DMS153 treated with DMSO at 0.1 percent for 48 hours (cell line): ENCODE data around the gene FGF1.
"Not testable (repeated sequence)": the region's sequence is repeated elsewhere in the genome, so short reads cannot be mapped to it uniquely, and the experiment has no call there.

Source experiments
- DNase-seq: peaks from one replicate; lab custom pipeline; 2025; ENCODE audit not compliant: unreplicated experiment; lab: John Stamatoyannopoulos, UW

FGF1 gene

DNA sequence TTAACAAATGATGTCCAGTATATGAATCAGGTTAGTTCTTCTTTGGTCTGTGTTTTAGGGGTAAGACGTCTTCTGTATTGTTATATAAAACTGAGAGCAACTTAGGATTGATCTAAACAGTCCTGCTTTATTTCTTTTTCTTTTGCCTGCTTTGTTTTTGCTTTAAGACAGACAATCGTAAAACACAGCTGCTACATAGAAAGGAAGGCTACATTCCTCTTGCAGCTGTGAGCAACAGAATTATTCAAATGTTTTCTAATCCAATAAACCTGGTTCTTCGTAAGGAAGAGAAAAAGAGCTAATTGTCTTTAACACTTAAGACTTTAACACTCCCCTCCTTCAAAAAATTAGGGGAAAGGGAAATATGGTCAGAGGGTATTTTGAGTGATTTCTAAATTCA, 14.6 kb downstream of the FGF1 start:
- no peak for DNase-seq

DNA sequence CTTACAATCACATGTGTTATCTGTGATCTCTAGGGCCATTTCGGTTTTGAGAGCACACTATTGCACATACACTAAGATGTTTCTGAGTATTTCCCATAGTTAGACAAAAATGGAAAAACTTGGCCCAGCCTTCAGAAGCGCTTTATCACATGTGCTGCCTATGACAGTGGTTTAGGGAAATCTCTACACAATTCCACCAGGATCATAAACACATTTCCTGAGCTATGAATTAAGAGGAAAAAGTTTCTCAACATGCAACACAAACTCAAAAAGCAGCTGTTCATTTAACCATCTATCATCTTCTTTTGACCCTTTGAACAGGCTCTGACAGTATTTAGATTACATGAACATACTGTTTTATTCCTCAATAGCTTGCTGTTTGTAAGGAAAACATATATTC, 15.1 kb downstream of the FGF1 start:
- no peak for DNase-seq

DNA sequence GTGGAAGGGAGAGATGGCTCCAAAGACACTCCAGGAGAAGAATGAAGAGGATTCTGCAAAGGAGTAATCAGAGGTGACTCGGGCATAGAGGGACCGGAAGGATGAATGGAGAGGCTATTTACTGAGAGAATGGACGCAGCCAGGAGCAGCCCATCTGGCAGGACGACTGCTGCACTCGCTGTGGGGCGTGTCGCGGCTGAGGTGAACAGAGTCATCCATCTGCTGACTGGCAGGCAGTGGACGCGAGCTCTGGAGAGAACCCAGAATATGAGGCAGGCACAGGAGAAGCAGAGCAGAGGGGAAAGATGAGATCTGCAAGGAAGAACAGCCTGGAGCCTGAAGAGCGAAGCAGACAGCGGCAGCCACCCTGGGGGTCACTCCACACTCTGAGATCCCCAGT, 16.4 kb downstream of the FGF1 start:
- no peak for DNase-seq

DNA sequence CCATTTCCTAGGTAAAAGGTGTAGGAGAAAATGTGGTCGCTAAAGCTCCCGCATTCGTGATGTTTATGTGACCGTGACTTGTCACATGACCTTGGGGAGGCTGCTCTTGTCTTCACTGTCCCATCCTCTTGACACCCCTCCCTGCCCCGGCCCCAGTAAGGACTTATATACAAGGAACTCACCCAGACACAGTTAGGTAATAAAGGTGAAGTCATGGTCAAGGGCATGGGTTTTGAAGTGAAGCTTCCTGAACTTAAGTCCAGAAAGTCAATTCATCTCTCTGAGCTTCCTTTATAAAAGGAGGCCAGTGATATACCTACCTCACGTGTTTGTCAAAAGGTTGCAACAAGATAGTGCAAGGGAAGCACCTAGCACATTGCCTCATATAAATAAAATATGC, 17.6 kb downstream of the FGF1 start:
- DNase-seq, result no peak

DNA sequence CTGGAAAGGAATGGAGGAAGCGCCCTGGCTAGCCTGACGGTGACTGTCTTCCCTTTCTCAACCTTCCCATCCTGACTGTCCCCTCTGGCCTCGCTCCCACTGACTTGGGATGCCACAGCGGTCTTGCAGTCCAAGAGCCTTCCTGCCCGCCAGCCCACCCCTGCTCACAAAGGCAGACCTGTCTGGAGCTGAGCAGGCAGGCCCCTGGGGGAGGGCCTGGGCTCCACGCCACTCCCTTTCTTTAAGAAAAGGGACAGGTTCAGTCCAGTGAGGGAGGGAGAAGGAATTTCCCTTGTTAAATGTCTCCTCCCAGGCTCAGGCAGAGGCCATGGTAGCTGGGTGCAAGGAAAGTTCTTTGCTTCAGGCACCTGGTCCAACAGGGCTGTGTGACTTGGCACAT, 18.1 kb downstream of the FGF1 start:
- no peak for DNase-seq

DNA sequence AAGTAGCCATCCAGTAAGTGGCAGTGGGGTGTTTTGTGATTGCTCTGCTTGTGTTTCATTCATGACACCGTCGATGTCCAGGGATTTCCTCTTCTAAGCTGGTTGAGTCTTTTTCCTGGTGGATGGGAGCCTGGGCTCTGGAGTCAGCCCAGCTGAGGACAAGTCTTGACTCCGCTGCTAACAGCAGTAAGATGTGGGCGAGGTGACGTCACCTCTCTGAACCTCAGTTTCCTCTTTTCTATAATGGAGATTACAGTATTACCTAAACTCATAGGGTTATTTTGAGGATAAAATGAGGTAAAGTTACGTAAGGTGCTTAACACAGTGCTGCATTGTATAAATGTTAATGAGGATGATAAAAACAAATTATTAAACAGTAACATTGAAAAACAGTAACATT, 21.3 kb downstream of the FGF1 start:
- DNase-seq, result no peak

DNA sequence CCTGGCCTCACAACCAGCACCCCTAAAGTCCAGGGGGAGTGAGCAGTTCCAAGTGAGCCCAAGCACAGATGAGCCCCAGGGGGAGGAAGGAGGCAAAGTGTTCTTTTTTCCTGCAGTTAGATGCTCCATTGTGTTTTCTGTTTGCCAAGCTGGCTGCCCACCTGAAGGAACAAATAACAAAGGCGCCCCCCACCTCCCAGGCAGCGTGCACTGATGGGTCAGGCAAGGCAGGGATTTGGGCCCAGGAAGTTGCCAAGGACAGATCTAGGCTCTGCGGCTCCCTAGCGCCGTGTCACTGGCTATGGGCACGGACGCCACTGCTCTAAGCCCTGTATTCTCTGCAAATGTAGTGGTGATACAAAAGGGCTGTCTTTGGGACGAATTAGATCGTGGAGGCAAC, 21.8 kb downstream of the FGF1 start:
- DNase-seq, result no peak

DNA sequence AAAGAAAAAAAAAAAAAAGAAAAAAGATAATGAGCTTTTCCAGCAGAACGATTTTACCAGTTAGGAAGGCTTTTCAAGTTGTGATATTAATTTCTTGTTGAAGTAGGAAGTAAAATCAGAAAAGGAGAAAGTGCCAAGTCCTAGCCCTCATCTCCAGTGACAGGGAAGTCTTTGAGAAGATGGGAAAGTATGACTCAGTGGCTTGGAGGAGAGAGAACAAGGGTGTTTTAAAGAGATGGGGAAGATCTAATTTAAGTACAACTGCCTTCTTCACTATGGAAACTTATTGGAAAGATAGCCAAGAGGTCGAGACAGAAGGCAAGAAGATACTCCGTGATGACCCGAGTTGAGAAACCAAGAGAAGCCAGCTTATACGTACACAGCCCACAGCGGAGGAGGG, 22.6 kb downstream of the FGF1 start:
- no peak for DNase-seq

DNA sequence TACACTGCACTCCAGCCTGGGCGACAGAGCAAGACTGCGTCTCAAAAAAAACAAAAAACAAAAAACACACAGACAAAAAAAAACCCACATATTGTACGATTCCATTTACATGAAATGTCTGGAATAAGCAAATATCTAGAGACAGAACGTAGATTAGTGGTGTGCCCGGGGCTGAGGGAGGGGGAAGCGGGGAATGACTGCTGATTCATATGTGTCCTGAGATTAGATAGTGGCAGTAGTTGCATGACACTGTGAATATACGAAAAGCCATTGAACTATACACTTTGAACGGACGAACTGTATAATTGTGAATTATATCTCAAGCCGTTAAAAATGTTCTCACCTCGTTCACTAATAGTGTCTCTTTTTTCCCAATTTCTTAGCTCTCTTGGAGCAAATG, 23.9 kb downstream of the FGF1 start:
- no peak for DNase-seq

DNA sequence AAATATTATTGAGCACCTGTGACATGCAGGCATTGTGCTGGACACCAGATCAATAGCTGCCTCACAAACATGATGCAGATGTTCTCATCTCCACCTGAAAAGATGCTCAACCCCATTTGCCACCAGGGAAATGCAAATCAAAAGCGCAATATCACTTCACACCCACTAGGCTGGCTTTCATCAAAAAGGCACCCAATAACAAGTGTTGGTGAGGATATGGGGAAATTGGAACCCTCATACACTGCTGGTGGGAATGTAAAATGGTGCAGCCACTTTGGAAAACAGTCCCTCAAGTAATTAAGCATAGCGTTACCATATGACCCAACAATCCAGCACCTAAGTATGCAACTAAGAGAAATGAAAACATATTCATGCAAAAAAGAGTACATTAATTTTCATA, 24.7 kb downstream of the FGF1 start:
- no peak for DNase-seq

DNA sequence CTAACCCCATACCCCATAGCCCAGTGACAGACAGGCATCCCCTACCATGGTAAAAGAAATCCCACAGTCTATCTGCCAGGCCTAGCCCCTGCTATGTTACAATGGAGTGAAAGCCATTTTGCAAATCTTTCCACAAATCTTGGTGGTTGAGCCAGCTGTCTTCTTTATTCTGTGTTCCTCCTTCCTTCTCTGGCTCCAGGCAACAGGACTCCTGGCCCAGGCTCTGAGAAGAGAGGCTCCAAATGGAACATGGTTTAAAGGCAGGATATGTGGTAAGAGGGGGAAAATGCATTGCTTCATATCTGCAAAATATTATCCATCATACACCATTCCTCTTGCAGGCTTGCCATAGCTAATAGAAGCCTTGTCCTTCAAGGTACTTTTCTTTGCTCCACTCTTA, 25.2 kb downstream of the FGF1 start:
- DNase-seq, result no peak

DNA sequence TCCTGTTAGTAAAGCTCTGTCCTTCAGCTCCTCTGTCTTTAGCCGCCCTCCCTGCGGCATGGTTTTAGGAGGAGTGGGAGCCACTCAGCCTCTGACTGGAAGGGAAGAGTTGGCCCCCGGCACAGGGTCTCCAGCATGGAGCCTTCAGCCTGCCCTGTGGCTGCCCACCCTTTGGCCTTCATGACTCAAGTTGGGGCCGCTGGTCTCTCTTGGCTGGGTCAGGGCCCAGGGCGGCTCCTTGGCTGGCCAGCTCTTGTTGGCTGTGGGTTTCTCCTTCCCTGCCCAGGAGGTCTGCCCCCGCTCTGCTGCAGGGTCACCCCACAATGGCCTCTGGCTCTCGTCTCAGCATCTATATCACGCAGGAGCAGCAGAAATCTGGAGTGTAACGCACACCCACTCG, 25.7 kb downstream of the FGF1 start:
- no peak for DNase-seq

DNA sequence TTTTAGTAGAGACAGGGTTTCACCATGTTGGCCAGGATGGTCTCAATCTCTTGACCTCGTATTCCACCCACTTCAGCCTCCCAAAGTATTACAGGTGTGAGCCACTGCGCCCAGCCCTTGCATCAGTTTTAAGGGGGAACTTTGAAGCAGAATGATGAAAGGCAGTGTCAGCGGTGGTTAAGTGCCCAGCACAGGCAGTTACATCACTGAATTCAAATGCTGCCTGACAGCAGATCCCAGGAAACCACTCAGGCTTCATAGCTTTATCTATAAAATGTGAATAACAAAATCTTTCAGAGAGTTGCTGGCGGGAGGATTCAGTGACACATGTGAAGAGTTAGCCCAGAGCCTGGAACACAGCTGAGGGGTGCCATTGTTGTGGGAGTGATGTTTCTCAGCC, 26.5 kb downstream of the FGF1 start:
- no peak for DNase-seq

DNA sequence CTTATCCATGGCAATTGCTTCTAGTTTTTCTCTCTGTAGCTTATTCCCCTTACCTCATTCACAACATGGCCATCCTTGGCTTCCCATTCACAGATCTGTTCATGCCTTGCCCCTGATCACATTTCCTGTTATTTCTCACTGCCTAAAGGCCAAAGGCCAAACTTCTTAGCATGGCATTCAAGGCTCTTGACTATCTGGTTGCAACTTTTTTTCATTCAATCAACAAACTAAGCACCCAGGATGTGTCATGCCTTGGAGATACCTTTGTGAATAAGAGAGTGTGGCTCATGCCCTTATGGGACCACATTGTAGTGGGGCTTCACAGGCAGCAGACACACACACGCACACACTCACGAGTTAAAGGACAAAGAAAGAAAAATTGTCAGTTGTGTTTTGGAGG, 27.6 kb downstream of the FGF1 start:
- DNase-seq, result no peak

DNA sequence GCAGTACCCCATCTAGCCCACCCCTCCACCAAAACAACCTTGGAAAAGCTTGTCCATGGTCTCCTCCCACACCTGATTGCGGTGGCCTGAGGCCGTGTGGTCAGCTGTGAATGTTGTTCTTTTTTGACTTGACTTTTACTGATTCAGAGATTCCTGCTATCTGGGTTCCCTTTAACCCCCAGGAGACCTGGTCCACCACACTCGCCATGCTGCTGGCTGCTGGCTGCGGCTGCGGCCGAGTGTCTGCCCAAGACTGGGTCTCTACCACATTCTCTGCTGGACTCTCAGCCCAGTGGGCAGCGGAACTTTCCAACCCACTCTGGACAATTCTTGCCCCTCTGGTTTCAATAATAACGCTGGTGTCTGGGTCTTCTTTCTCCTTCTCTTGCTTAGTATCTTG, 28.4 kb downstream of the FGF1 start:
- no peak for DNase-seq

DNA sequence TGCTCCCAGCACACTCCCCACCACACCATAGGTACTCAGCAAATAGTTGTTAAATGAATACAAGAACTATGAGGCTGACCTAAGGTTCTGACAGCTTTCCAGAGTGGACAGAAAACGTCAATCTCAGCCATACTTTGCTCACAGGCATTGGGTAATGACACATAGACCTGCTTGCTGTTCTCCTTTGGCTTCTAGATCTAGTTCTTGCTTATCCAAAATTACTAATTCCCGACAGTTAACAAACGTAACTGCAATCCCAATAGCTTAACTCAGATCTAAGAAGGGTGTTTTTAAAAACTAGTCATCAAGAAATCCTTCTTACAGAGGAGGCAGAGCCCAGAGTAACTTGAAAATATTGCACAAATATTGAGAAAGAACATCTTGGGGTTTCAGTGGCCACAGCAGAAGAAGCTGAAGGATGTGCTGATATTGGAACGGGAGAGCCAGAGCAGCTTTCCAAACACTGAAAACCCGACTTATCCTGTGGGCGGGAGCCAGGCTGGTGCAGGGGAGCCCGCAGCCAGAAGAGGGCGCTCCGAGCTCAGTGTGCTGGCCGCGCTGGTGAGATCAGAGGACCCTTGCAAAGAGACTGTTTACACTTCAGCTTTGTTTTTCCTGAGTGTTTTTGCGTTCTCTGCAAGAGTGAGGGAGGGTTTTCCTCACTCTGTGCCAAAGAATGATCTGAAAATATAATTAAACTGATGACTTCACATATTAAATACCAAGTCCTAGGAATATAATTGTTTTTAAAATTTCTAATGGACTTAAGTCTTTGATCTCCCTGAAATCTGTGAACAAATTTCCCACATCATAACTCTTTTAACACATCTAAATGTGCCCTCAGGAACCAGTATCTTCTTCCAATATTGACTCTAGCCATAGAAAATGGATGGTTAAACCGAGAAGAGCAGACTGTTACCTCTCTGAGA, 30.3 kb downstream of the FGF1 start:
- DNase-seq, result peak; percentile 20

DNA sequence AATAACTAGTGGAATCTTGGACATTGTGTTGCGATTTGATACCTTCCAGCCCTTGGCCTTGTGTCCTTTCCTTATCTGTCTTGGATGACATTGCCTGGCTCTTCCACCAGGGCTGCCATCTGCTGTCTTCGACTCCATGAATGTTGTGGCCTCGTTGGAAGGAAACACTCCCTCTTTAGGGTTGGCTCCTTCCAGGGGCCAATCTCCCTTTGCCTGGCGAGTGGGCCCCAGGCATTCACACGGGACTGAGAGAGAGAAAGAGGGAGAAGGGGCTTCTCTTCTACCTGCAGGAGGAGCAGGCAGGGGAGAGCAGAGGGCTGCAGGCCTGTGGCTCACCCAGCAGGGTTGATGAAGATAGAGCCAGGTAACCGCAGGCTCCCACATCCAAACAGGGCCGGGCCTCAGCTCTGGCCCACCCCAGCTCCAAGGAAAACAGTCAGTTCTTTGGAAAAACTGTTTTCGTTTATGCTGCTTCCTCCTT, 31.3 kb downstream of the FGF1 start:
- no peak for DNase-seq

DNA sequence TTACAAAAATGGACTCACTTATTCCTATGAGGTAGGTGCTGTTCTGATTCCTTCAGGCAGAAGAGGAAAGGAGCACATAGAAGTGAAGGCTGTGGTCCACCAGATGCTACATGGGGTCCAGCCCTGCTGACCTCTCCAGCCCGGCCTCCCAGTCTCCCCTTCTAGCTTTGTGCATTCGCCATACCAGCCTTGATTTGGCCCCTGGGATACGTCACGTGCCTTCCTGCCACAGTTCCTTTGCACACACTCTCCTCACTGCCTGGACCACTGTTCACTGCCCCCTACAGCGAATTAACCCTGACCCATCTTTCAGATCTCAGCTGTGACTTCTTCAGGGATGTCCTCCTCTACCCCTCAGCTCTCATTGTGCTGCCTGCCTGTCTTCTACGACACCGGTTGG, 32.6 kb downstream of the FGF1 start:
- DNase-seq, result no peak

DNA sequence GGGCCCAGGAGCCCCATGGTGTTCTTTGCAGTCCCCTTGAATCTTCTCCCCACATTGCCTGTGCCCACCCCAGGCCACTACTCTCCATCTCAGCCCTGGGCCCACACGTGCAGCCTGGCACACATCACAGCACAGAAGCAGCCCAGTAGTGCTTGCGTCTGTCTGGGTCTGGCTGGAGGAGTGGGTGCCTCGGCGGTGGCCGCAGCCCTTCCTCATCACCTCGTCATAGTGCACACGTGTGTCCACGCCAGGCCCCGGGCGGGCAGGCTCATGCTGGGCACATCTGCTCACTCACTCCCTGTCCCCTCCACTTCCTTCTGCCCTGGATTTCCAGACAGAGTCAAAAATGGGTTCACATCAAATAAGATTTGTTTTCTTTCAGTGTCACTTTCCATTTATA, 33.3 kb downstream of the FGF1 start:
- DNase-seq, result no peak

DNA sequence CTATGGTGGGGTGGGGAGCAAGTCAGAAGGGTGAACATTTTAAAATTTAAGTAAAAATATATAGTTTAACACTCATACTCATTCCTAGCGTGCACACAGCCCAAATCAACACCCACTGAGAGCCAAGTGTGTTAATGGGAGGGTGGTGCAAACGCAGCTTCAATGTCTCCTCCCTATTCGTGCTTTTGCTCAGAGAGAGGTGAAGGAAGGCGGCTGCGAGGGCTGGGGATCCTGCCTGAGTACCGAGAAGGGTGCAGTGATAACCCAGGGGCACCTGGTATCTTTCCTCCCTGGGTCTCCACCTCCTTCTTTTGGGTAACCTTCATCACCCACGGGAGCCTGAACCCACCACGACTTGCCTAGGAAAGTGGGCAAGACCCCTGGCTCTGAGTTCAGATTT, 35.0 kb downstream of the FGF1 start:
- DNase-seq, result no peak

DNA sequence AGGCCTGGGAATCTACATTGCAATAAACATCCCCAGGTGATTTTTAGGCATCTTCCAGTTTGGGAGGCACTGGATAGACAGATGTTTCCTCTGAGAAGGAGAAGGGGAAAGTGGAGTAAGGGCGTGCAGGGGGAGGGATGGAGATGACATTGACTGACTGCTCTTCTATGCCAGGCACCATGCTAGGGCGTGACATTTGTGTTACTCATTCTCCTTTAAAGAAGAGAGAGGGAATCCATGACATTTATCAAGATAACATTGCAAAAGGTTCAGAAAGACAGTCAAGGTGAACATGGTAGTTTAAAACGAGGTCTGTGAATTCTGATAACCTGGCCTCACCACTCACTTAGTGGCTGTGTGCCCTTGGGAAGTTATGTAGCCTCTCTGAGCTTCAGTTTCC, 35.8 kb downstream of the FGF1 start:
- no peak for DNase-seq

DNA sequence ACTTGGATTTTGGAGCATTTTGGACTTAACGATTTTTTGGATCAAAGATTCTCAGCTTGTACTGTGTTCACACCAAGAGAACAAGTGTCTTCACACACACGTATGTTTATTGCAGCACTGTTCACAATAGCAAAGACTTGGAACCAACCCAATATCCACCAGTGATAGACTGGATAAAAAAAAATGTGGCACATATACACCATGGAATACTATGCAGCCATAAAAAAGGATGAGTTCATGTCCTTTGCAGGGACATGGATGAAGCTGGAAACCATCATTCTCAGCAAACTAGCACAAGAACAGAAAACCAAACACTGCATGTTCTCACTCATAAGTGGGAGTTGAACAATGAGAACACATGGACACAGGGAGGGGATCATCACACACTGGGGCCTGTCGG, 37.8 kb downstream of the FGF1 start:
- not testable (repeated sequence) for DNase-seq

DNA sequence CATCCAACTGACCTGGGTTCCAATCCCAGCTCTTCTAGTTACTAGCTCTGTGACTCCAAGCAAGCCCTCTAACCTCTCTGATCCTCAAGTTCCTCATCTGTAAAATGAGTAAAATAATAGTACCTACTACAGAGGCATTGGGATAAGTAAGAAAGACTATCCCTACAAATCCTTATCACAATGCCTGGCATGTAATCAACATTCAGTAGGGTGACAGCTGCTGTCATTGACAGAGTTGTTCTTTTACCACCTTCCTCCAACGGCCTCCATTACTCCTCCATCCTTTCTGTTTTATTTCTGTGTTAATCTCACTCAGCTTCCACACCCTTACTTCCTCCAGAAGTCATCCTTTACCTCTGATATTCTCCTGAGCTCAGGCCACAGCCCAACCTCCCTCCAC, 40.4 kb downstream of the FGF1 start:
- DNase-seq, result no peak
